GM18520 (cell line): ENCODE results near the gene TMEM82.

Experiments used
- ATAC-seq: cut with Tn5 transposase; IDR thresholded peaks from one replicate; pipeline ENCODE4 v1.9.1; 2021; ENCODE audit not compliant: unreplicated experiment

The TMEM82 gene

GRCh38 chr1:15755646-15756040 is 13.3 kb downstream of the TMEM82 start:
- no peak for ATAC-seq

DNA sequence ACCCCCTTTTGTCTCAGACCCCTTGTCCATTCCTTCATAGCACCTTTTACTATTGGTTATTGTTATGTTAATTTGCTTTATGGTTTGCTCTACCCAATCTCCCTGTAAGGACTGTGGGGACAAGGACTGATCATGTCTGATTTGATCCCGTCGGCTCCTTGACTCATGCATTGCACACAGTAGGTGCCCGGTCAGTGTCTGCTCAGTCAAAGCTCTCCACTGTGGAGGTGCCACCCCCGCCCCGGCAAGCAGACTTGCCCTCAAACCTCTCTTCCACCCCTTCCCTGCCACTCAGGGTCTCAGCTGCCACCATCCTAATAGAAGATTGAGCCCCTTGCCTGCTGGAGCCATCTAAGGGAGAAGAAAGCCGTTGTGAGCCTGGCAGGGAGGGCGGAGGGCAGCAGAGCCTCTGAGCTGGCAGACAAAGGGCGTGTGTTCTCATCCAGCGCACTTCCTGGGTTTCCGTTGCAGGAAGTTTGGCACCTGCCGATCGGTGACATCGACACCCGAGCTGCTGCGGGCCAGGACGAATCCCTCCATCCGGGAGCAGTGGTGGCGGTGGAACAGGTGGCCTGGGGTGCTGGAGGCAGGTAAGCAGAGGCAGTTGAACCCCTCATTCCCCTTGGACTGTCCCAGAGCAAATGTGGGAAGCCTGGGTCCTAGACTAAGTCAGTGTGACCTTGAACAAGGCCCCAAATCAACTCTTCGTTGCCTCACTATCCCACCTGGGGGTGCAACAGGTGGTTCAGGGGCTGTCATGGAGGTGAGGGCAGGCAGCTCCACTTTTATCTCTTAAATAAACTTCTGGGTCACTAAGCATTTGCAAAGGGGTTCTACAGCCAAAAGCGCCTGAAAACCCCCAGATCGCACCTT is 14.1 kb downstream of the TMEM82 start:
- no peak for ATAC-seq

GRCh38 chr1:15757016-15757543 is 14.8 kb downstream of the TMEM82 start:
- ATAC-seq = no peak

DNA sequence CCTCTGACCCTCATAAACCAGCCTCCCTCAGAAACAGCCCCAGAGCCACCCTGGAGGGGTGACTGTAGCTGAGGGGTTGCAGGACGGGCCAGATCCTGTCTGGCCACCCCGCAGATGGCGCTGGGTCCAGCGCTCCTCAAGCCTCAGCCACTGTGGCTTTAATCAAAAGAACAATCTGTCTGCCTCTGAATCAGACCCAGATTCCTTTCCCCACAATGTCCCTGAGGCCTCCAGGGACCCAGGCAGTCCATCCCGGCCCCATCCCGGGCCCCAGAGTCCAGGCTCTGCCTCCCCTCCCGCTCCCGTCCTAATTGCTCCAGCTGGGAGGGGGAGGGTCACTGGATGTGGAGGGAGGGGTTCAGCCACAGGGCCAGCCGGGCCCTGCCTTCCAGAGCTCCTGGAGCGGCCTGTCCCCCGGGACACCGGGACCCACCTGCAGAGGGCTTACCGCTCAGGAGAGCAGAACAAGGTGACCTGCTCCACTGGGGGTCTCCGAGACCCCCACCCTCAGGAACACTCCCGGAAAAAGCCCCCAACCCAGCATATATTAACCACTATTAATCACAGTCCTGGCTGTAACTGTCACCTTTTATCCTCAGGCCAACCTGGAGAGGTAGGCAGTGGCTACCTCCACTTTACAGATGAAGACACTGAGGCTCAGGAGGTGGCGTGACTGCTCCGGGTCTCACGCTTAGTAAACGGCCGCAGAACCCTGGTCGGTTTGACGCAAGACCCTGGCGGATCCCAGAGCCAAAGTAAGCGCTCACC is 15.5 kb downstream of the TMEM82 start:
- no peak for ATAC-seq

GRCh38 chr1:15758343-15758931 is 16.1 kb downstream of the TMEM82 start, which contains the start of gene FBLIM1:
TSS of gene FBLIM1 (plus strand) at chr1:15758795. CDS start at chr1:15764984, 6,189 bp downstream.
- ATAC-seq = no peak

DNA sequence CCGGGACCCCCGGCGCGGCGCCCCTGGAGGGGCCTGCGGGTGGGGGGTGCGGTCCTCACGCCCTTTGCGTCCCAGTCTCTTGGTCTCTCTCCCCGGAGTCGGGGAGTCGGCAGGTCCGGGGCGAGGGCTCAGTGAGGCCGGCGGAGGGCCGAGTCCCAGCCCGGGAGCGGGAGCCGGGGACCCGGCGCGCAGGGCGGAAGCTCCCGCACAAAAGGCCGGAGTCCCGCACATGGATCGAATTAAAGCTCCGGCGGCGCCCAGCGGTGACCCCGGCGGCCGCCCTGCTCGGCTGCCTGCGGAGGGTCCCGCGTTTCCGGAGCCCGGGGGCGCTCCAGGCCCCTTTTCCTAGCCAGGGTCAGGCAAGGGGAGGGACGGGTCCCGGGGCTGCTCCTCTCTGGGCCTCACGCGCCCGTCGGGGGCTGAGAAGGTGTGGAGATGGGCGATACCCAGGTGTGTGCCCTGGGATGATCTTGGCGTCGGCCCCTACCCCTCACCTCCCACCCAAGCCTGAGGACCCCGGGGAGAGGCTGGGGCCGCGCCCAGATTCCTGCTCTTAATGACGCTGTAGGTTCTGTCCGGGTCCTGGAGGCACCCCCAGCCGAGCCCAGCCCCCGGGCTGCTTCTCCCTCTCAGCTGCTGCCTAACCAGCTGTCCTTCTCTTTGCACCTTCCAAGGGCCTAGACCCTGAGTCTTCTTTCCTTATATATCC is 16.8 kb downstream of the TMEM82 start:
- no peak for ATAC-seq

DNA sequence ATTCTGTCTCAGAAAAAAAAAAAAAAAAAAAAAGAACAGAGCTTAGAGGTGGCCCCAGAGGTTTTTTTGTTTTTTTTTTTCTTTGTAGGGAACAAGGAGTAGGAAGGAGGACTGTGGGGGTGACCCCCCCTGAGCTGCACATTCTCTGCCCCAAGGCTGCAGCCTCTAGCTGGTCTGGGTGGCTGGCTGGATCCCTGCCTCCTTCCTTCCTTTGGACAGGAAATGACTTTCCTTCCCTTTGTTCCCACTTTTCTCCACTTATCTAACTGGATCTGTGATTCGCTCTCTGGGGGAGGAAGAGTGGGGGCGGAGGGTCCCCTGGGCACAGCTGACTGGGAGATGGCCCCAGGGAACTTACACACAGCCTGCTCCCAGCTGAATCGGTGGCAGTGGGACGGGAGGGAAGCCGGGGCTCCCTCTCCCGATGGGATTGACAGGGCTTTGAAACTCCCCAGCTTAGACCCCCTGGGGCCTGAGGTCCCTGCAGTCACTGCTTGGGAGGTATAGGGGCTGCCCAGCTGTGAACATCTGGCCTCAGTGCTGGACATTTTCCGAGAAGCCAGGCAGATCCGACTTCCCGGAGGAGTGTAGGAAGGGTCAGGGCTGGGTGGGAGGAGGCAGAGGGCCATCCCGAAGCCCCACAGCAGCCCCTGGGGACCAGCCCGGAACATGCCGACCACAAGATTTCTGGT is 18.4 kb downstream of the TMEM82 start:
- no peak for ATAC-seq

GRCh38 chr1:15761366-15762128 is 19.2 kb downstream of the TMEM82 start:
- no peak for ATAC-seq

- no peak for ATAC-seq
Measured at GRCh38 chr1:15762546-15762945, 20.2 kb downstream of the TMEM82 start.

GRCh38 chr1:15764269-15764764 is 22.0 kb downstream of the TMEM82 start:
- no peak for ATAC-seq

- ATAC-seq = no peak
Measured at GRCh38 chr1:15764890-15765289, 22.6 kb downstream of the TMEM82 start.

- ATAC-seq = no peak
Measured at GRCh38 chr1:15765495-15766194, 23.3 kb downstream of the TMEM82 start.

- ATAC-seq = no peak
Measured at GRCh38 chr1:15767941-15768340, 25.6 kb downstream of the TMEM82 start.

GRCh38 chr1:15768388-15768787 is 26.1 kb downstream of the TMEM82 start:
- ATAC-seq = no peak

- ATAC-seq = no peak
Measured at GRCh38 chr1:15770313-15770962, 28.1 kb downstream of the TMEM82 start.

- no peak for ATAC-seq
Measured at GRCh38 chr1:15771836-15772515, 29.7 kb downstream of the TMEM82 start.

DNA sequence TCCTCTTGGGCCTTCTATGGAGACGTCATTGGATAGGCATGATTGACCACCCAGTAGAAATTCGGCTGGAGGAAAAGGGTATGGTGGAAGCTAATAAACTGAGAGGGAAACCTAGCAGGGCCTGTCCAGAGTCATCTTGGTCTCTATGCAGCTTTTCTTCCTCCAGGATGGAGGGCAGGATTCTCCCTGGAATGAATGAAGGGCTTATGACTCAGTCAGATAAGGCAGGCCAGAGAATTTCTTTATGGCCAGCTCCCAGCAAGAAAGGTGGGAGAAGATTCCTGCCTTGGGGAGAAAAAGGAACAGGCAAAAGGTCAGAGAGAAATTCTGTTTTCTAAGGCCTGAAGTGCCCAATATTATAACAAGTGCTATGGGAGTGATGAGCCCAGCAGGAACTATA is 33.4 kb downstream of the TMEM82 start:
- ATAC-seq = no peak
